ENCODE results near the gene ANKMY1.

- no peak for TF ChIP-seq POLR2A (IDR thresholded peaks at IDR 0.05)
- no peak for TF ChIP-seq CTCF (IDR thresholded peaks at IDR 0.05)
Observed at GRCh38 chr2:240506406-240507059, 51.3 kb downstream of the ANKMY1 start.

All from vagina (tissue), 2 donors.